Measurements from ENCODE around the gene SNED1. TPM values are rescaled to one million over a fixed set of nuclear protein-coding genes. Genes with fewer than 3 reads are reported as not detected.

Gene SNED1
- total RNA-seq, 1 donor from 2014 or later = 2.3 TPM

DNA sequence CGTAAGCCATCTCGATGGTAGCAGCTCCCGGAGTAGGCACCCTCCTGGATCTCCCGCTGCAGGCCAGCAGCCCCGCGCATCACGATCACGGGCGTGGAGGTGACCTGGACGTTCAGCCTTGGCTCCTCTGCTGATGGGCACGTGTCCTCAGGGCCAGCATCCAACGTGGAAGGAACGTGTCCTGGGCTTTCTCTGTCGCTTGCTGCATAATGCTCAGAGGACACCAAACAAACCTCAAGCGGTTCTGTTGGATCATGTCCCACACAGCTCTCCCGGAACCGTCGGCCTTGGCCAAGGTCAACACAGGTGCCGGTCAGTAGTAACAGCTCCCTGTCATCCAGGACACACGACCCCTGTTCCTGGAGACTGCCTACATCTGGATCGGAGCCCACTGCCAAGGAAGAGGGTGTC, 127.8 kb downstream of the SNED1 start:
- Mint-ChIP-seq H3K27me3 (ENCODE audit: unreplicated experiment) (peaks cover 2% of the 10 kb centered on the region), H3K9me3 (ENCODE audit: unreplicated experiment) (no peaks in the 10 kb centered on the region), H3K4me3 (ENCODE audit: unreplicated experiment) (no peak overlapping the region), H3K36me3 (ENCODE audit: low read depth, unreplicated experiment) (peaks cover 5% of the 10 kb centered on the region), H3K4me1 (ENCODE audit: unreplicated experiment) (no peaks in the 10 kb centered on the region), H3K27ac (ENCODE audit: unreplicated experiment) (no peak overlapping the region)
- TF ChIP-seq CTCF (IDR thresholded peaks at IDR 0.05; ENCODE audit: unreplicated experiment) = no peak
- DNase-seq (ENCODE audit: low spot score) = no peak

GRCh38 chr2:241126771-241127202, 128.4 kb downstream of the SNED1 start:
- Mint-ChIP-seq H3K27me3 (ENCODE audit: unreplicated experiment) (peaks cover 2% of the 10 kb centered on the region), H3K4me3 (ENCODE audit: unreplicated experiment) (no peak overlapping the region), H3K4me1 (ENCODE audit: unreplicated experiment) (no peaks in the 10 kb centered on the region), H3K36me3 (ENCODE audit: low read depth, unreplicated experiment) (peaks cover 5% of the 10 kb centered on the region), H3K27ac (ENCODE audit: unreplicated experiment) (no peak overlapping the region), H3K9me3 (ENCODE audit: unreplicated experiment) (no peaks in the 10 kb centered on the region)
- TF ChIP-seq CTCF (IDR thresholded peaks at IDR 0.05; ENCODE audit: unreplicated experiment) = no peak
- DNase-seq (ENCODE audit: low spot score) = no peak

DNA sequence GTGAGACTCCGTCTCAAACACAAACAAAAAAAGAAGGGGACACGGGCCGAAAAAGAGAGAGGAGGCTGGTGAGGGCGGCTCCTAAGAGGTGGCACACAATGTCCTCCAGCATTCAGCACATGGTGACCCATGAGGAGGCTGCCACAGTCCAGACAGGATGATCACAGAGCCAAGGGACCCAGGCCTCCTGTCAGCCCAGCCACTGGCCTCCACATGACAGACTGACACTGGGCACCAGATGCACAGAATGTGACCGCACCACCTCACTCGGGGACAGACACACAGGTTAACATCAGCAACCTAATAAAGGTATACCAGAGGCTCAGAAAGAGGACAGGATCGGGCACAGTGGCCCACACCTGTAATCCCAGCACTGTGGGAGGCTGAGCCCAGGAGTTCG, 129.8 kb downstream of the SNED1 start:
- peaks cover 14% of the 10 kb centered on the region for H3K36me3 Mint-ChIP-seq (ENCODE audit: low read depth, unreplicated experiment)
- H3K27ac Mint-ChIP-seq (ENCODE audit: unreplicated experiment) = no peak overlapping the region
- no peak for TF ChIP-seq CTCF (IDR thresholded peaks at IDR 0.05; ENCODE audit: unreplicated experiment)
- H3K27me3 Mint-ChIP-seq (ENCODE audit: unreplicated experiment) = peaks cover 2% of the 10 kb centered on the region
- H3K4me1 Mint-ChIP-seq (ENCODE audit: unreplicated experiment) = no peaks in the 10 kb centered on the region
- no peak overlapping the region for H3K4me3 Mint-ChIP-seq (ENCODE audit: unreplicated experiment)
- DNase-seq (ENCODE audit: low spot score) = no peak
- no peaks in the 10 kb centered on the region for H3K9me3 Mint-ChIP-seq (ENCODE audit: unreplicated experiment)

DNA sequence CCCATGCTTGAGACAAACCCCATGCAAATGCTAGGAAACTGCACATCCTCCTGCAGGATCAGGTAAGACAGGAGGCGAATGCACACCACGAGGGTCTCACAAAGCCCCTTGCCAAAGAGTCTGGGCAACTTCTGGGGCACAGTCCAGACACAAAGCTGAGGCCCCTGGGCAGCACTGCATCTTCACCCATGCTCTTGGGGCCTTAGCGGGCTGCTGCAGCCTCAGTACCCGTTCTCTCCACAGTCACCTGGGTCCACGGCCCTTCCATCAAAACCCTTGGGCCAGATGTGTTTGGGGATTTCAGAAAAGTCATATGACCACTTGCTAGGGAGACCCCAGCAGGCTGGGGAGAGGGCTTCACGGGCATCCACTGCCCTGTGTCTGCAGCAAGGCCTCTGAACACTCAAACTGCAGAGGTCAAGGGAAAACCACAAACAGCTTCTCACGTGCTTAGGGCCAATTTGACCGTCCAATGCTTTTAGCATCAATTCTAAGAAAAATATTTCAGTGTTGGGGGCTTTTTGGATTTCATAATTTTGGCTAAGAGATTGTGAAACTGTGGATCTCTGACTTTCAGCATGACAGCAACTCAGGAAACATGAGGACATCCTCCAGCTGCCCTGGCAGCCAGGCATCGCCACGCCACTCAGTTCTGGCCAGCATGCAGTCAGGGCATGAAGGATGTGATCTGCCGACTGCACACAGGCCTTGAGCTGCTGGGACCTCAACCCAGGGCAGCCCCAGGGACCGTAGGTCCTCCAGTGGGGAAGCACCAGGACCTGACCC, 130.9 kb downstream of the SNED1 start:
- no peaks in the 10 kb centered on the region for H3K9me3 Mint-ChIP-seq (ENCODE audit: unreplicated experiment)
- H3K27me3 Mint-ChIP-seq (ENCODE audit: unreplicated experiment) = peaks cover 2% of the 10 kb centered on the region
- no peak overlapping the region for H3K27ac Mint-ChIP-seq (ENCODE audit: unreplicated experiment)
- no peak for DNase-seq (ENCODE audit: low spot score)
- H3K4me3 Mint-ChIP-seq (ENCODE audit: unreplicated experiment) = no peak overlapping the region
- H3K4me1 Mint-ChIP-seq (ENCODE audit: unreplicated experiment) = no peaks in the 10 kb centered on the region
- no peak for TF ChIP-seq CTCF (IDR thresholded peaks at IDR 0.05; ENCODE audit: unreplicated experiment)
- H3K36me3 Mint-ChIP-seq (ENCODE audit: low read depth, unreplicated experiment) = peaks cover 22% of the 10 kb centered on the region

- Mint-ChIP-seq H3K9me3 (ENCODE audit: unreplicated experiment) (no peaks in the 10 kb centered on the region), H3K4me3 (ENCODE audit: unreplicated experiment) (no peak overlapping the region), H3K4me1 (ENCODE audit: unreplicated experiment) (no peaks in the 10 kb centered on the region), H3K27ac (ENCODE audit: unreplicated experiment) (no peak overlapping the region), H3K27me3 (ENCODE audit: unreplicated experiment) (peaks cover 2% of the 10 kb centered on the region), H3K36me3 (ENCODE audit: low read depth, unreplicated experiment) (peaks cover 25% of the 10 kb centered on the region)
- TF ChIP-seq CTCF (IDR thresholded peaks at IDR 0.05; ENCODE audit: unreplicated experiment) = no peak
- DNase-seq (ENCODE audit: low spot score) = no peak
Measured at GRCh38 chr2:241130316-241130715, 131.9 kb downstream of the SNED1 start.
